Measurements from ENCODE around the gene CCDC137.

CCDC137 gene

GRCh38 chr17:81683208-81683583 lies 16.7 kb downstream of the CCDC137 start:
- DNase-seq (ENCODE audit: low spot score) = no peak

- DNase-seq (ENCODE audit: low spot score) = peak; percentile 99
Measured at GRCh38 chr17:81683584-81684441, 17.3 kb downstream of the CCDC137 start, which contains the start of the genes ARL16 and HGS. Gene ARL16, minus strand, starts transcription at chr17:81683797. Its CDS starts 44 bp downstream, at chr17:81683753. Gene HGS, plus strand, starts transcription at chr17:81684011. Its CDS starts 56 bp downstream, at chr17:81684067.

- DNase-seq (ENCODE audit: low spot score) = no peak
Measured at GRCh38 chr17:81684442-81684911, 17.9 kb downstream of the CCDC137 start.

- DNase-seq (ENCODE audit: low spot score) = no peak
Measured at GRCh38 chr17:81685108-81685507, 18.6 kb downstream of the CCDC137 start.

GRCh38 chr17:81686614-81687013 lies 20.1 kb downstream of the CCDC137 start:
- DNase-seq (ENCODE audit: low spot score) = no peak

GRCh38 chr17:81687770-81688541 lies 21.4 kb downstream of the CCDC137 start:
- no peak for DNase-seq (ENCODE audit: low spot score)

GRCh38 chr17:81688616-81689015 lies 22.1 kb downstream of the CCDC137 start:
- DNase-seq (ENCODE audit: low spot score) = no peak

- DNase-seq (ENCODE audit: low spot score) = no peak
Measured at GRCh38 chr17:81690066-81690465, 23.5 kb downstream of the CCDC137 start.

GRCh38 chr17:81690549-81690948 lies 24.0 kb downstream of the CCDC137 start:
- no peak for DNase-seq (ENCODE audit: low spot score)

GRCh38 chr17:81691196-81691595 lies 24.7 kb downstream of the CCDC137 start:
- no peak for DNase-seq (ENCODE audit: low spot score)

GRCh38 chr17:81691608-81692007 lies 25.1 kb downstream of the CCDC137 start:
- no peak for DNase-seq (ENCODE audit: low spot score)

GRCh38 chr17:81693509-81694210 lies 27.1 kb downstream of the CCDC137 start:
- peak; percentile 65 for DNase-seq (ENCODE audit: low spot score)

GRCh38 chr17:81694810-81695209 lies 28.3 kb downstream of the CCDC137 start:
- DNase-seq (ENCODE audit: low spot score) = no peak

- no peak for DNase-seq (ENCODE audit: low spot score)
Measured at GRCh38 chr17:81695211-81695610, 28.7 kb downstream of the CCDC137 start.

GRCh38 chr17:81695801-81696200 lies 29.3 kb downstream of the CCDC137 start:
- no peak for DNase-seq (ENCODE audit: low spot score)

- no peak for DNase-seq (ENCODE audit: low spot score)
Measured at GRCh38 chr17:81696218-81696941, 29.8 kb downstream of the CCDC137 start.

- DNase-seq (ENCODE audit: low spot score) = no peak
Measured at GRCh38 chr17:81697261-81698044, 30.9 kb downstream of the CCDC137 start.

GRCh38 chr17:81700353-81701287 lies 34.1 kb downstream of the CCDC137 start:
- no peak for DNase-seq (ENCODE audit: low spot score)

- DNase-seq (ENCODE audit: low spot score) = peak; percentile 59
Measured at GRCh38 chr17:81701288-81702071, 34.9 kb downstream of the CCDC137 start.
